HS-5 (cell line): Measurements from ENCODE around the gene SPATA24.
"Not testable (repeated sequence)": the region's sequence is repeated elsewhere in the genome, so short reads cannot be mapped to it uniquely, and the experiment has no call there.

Experiments
- DNase-seq: peaks from one replicate; pipeline ENCODE4 v3.0.0-alpha.2; 2012; ENCODE audit warnings: low read depth

Gene SPATA24

GRCh38 chr5:139416651-139417050, 12.8 kb upstream of the SPATA24 start:
- no peak for DNase-seq

DNA sequence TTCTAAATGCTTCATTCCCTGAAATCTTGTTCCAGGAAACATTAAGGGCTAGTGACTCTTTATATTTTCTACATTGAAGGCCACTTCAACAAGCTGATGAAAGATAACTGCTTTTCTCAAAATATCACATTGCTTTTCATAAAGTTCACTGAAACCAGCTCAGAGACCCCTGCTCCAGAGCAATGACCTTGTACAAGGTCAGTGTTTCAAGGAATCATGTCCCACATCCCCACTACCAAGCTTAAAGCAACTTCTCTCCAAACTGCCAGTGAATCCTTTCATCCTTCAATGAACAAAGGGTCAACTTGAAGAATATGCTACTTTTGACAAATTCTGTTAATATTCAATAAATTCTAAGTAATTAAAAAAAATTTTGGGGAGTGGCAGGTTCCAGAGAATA, 12.0 kb upstream of the SPATA24 start:
- DNase-seq = no peak

GRCh38 chr5:139415221-139415861, 11.5 kb upstream of the SPATA24 start:
- DNase-seq = no peak

- DNase-seq = no peak
These were observed 10.8 kb upstream of the SPATA24 start for GRCh38 chr5:139414581-139415130.

GRCh38 chr5:139413963-139414362, 10.1 kb upstream of the SPATA24 start:
- DNase-seq = no peak

- no peak for DNase-seq
These were observed 9.3 kb upstream of the SPATA24 start for GRCh38 chr5:139413153-139413552.

- no peak for DNase-seq
These were observed 7.3 kb upstream of the SPATA24 start for GRCh38 chr5:139410993-139411828.

DNA sequence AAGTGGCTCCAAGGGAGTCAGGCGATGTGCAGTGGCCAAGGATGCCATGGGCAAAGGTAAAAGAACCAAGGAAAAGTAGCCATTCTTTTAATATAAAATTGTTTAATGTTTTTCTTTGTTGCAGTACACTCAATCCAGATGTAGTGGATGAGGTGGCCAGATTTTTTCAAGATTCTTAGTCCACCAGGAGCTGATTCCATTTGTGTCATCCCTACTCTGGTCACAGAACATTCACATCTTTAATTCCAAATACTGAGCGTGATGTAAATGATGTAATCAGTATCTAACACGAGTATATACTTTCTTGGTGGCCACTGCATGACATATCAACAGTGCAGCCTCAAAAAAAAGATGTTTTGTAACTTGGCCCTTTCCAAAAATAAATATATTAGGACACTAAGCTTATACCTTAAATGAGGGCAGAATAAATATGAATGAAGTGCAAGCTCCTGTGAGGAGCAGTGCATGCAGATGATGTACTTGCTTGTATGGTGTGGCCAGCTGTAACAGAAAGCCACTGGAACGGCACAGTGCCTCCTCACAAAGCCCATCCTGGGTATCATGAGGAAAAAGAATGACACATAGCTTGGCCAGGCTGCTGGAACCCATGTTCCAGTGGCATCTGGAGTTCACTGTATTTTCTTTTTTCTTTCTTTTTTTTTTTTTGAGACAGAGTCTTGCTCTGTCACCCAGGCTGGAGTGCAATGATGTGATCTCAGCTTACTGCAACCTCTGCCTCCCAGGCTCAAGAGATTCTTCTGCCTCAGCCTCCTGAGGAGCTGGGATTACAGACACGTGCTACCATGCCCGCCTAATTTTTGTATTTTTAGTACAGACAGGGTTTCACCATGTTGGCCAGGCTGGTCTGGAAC, 6.5 kb upstream of the SPATA24 start:
- DNase-seq = no peak

GRCh38 chr5:139409116-139409515, 5.2 kb upstream of the SPATA24 start:
- DNase-seq = not testable (repeated sequence)

DNA sequence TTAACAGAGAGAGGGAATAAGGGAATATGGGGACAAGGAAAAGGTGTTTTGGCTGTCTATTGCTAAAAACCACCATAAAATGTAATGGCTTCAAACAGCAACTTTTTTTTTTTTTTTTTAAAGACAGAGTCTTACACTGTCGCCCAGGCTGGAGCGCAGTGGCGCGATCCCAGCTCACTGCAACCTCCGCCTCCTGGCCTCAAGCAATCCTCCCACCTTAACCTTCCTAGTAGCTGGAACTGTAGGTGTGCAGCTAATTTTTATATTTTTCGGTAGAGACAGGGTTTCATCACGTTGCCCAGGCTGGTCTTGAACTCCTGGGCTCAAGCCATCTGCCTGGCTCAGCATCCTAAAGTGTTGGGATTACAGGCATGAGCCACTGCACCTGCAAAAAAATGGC, 4.3 kb upstream of the SPATA24 start:
- DNase-seq = no peak

DNA sequence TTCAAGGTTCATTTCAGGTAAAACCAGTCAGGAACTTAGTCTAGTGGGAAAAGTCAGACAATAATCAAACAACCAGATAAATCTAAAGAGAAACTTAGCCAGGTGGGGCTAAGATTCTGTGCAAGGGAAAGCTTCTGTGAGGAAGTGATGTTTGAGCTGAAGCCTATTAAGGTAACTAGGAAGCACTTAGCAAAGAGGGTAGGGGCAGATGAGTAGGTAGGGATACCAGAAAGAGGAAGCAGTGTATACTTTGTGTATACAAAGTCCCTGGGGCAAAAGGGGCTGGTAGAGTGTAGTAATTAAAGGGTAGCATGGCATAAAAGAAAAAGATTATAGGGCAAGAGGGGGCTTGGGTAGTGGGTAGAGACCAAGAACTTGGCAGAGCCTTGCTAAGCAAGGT, 3.6 kb upstream of the SPATA24 start:
- DNase-seq = no peak

DNA sequence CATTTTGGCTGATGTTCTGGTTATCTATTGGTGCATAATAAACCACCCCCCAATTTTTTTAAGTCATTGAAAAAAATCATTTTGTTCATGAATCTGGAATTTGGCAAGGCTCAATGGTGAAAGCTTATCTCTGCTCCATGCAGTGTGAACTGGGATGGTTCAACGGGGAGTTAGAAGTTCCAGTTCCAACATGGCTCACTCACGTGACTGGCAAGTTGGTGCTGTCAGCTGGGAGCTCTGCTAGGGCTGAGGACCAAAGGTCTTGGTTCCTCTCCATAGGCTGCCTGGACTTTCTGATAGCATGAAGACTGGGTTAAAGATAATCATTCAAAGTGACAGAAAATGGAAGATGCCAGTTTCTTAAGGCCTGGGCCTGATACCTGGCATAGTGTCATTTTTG, 3.1 kb upstream of the SPATA24 start:
- DNase-seq = no peak

DNA sequence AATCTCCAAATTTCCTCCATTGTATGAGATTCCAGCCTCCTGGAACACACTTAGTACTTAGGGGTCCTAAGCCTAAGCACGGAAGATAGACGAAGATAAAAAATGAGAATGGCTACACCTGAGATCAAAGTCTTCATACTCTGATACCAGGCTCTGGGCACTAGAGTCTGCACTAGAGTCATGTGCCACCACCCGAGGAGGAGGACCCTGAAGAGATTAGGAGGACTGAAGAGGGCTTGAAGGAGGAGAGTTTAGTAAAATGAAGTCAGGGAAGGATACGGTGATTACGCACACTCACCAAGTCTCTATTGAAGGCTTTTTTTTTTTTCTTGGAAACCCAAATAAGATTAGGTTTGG, 573 bp upstream of the SPATA24 start:
- DNase-seq = no peak

GRCh38 chr5:139403418-139403786, 487 bp downstream of the SPATA24 start:
- DNase-seq = no peak

- no peak for DNase-seq
These were observed 1.2 kb downstream of the SPATA24 start for GRCh38 chr5:139402561-139403158.

GRCh38 chr5:139401546-139401945, 2.3 kb downstream of the SPATA24 start:
- no peak for DNase-seq

GRCh38 chr5:139399501-139400121, 4.3 kb downstream of the SPATA24 start:
- no peak for DNase-seq

- no peak for DNase-seq
These were observed 6.0 kb downstream of the SPATA24 start for GRCh38 chr5:139397921-139398320.

DNA sequence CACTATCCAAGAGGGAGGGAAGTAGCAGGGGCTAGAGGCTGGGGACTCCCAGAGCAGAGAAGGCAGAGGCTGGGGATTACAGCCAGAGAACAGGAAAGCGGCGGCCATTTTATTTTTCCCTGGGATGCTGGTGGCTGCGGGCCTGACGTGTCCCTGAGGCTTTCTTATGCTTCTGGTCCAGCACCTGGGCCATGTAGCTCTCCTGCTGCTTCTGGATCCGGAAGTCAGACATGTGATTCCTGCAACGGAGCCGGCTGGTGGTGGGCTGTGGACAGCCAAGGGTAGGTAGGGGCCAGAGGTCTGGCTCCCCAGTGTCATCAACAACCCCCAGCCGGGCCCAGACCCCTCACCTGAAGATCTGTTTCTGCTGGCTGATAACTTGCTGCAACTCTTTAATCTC, 7.2 kb downstream of the SPATA24 start:
- DNase-seq = no peak

GRCh38 chr5:139395844-139396640, 7.8 kb downstream of the SPATA24 start:
- DNase-seq = no peak
